HCT116 (cell line): Measurements from ENCODE around the gene MLKL. TPM values are rescaled to one million over a fixed set of nuclear protein-coding genes. Genes with fewer than 3 reads are reported as not detected.

Experiments
- ATAC-seq: fragments of 200-7000 bp; cut with Tn5 transposase; 2 replicates; pipeline ENCODE4 v1.9.1; 2020; ENCODE audit warnings: mild to moderate bottlenecking, moderate library complexity
- BruUV-seq: library from RNA; stranded (reverse); fragments of 400-500 nt; replicated peaks from 2 replicates; lab custom pipeline; 2021; lab: Mats Ljungman, UMichigan
- CTCF ChIA-PET: fragments of 300-600 bp; sonication (Branson Sonifier 250); formaldehyde crosslinking; loops from one replicate; lab custom pipeline; 2021; ENCODE audit warnings: antibody characterized with exemption; lab: Charles Lee
- POLR2A ChIA-PET: fragments of 300-600, 350-600 bp; sonication (Branson Sonifier 250); formaldehyde crosslinking; loops from one replicate; lab custom pipeline; 2021; ENCODE audit warnings: antibody characterized with exemption; lab: Charles Lee
- RAD21 ChIA-PET, 2 experiments: fragments of 300-600 bp; sonication (Branson Sonifier 250); formaldehyde crosslinking; loops; one replicate each; lab custom pipeline; 2023; ENCODE audit warnings: low total read pairs in 2 of 2; ENCODE audit not compliant: uncharacterized antibody in 2 of 2, unreplicated experiment in 2 of 2, low non-redundant PET in 1 of 2; lab: Charles Lee
- DNase-seq: peaks from one replicate; pipeline ENCODE4 v3.0.0-alpha.2; 2010; ENCODE audit warnings: low read depth, low spot score
- H2AFZ ChIP-seq: fragments of 200-600 bp; shearing (Covaris generic), sonication (generic); 2 replicates; pipeline ENCODE4 v1.6.1; 2017; ENCODE audit warnings: low read depth, mixed run types, mixed read lengths, antibody characterized with exemption, low read length; ENCODE audit not compliant: poor library complexity, severe bottlenecking
- H3K27ac ChIP-seq: 2 replicates; pipeline ENCODE4 v1.5.1; 2012; ENCODE audit warnings: low read depth, low read length
- H3K27me3 ChIP-seq: fragments of 200-600 bp; sonication (generic); 2 replicates; pipeline ENCODE4 v1.6.1; 2016; ENCODE audit warnings: mixed run types, low read length, mixed read lengths; ENCODE audit not compliant: insufficient read depth
- H3K36me3 ChIP-seq, 2 experiments: fragments of 200-500 bp in 1 of 2; fragments of 200-600 bp in 1 of 2; sonication (Bioruptor generic) in 1 of 2; sonication (generic) in 1 of 2; 2 replicates each; pipeline versions ENCODE4 v1.5.1 to v1.6.1; 2014 to 2016; ENCODE audit warnings: low read length in 2 of 2, inconsistent platforms in 1 of 2, mixed read lengths in 1 of 2, mixed run types in 1 of 2; ENCODE audit not compliant: insufficient read depth in 2 of 2, control insufficient read depth in 1 of 2
- H3K4me1 ChIP-seq, 2 experiments: fragments of 200-600 bp in 1 of 2; sonication (generic) in 1 of 2; 2 replicates each; pipeline versions ENCODE4 v1.5.1 to v1.6.1; 2012 to 2017; ENCODE audit warnings: low read length in 2 of 2, inconsistent platforms in 1 of 2, mild to moderate bottlenecking in 1 of 2, mixed read lengths in 1 of 2, mixed run types in 1 of 2, moderate library complexity in 1 of 2; ENCODE audit not compliant: insufficient read depth in 2 of 2, control insufficient read depth in 1 of 2
- H3K4me2 ChIP-seq: fragments of 200-600 bp; sonication (generic); 2 replicates; pipeline ENCODE4 v1.6.1; 2017; ENCODE audit warnings: mixed run types, low read length, mixed read lengths
- H3K4me3 ChIP-seq, 2 experiments: fragments of 200-600 bp in 1 of 2; sonication (generic) in 1 of 2; replicated peaks in 1 of 2; 2 replicates each; pipeline ENCODE4 v1.5.1; 2011 to 2016; ENCODE audit warnings: low read length in 2 of 2, control low read depth in 1 of 2, low read depth in 1 of 2, mild to moderate bottlenecking in 1 of 2, mixed read lengths in 1 of 2, mixed run types in 1 of 2
- H3K79me2 ChIP-seq: fragments of 200-600 bp; sonication (generic); 2 replicates; pipeline ENCODE4 v1.6.1; 2017; ENCODE audit warnings: mild to moderate bottlenecking, mixed run types, low read length, moderate library complexity, mixed read lengths; ENCODE audit not compliant: insufficient read depth
- H3K9ac ChIP-seq: fragments of 200-600 bp; sonication (generic); 2 replicates; pipeline ENCODE4 v1.6.1; 2016; ENCODE audit warnings: low read length, mixed read lengths
- H3K9me2 ChIP-seq: fragments of 200-600 bp; sonication (generic), shearing (Covaris generic); 2 replicates; pipeline ENCODE4 v1.6.1; 2017; ENCODE audit warnings: mixed run types, mild to moderate bottlenecking, moderate library complexity; ENCODE audit not compliant: insufficient read depth
- H3K9me3 ChIP-seq, 2 experiments: fragments of 200-500 bp in 1 of 2; fragments of 200-600 bp in 1 of 2; sonication (Bioruptor generic) in 1 of 2; sonication (generic) in 1 of 2; 2 replicates each; pipeline ENCODE4 v1.6.1; 2014 to 2017; ENCODE audit warnings: low read length in 2 of 2, mixed read lengths in 2 of 2, inconsistent platforms in 1 of 2, low read depth in 1 of 2, mild to moderate bottlenecking in 1 of 2, mixed run types in 1 of 2, moderate library complexity in 1 of 2; ENCODE audit not compliant: control insufficient read depth in 1 of 2, insufficient read depth in 1 of 2
- H4K20me1 ChIP-seq: fragments of 200-600 bp; sonication (generic), shearing (Covaris generic); 2 replicates; pipeline ENCODE4 v1.6.1; 2017; ENCODE audit warnings: mixed run types, mild to moderate bottlenecking, moderate library complexity; ENCODE audit not compliant: insufficient read depth
- ATF3 ChIP-seq: IDR thresholded peaks from 2 replicates; pipeline ENCODE4 v1.6.1; 2012
- CBX3 ChIP-seq: IDR thresholded peaks from 2 replicates; pipeline ENCODE4 v1.6.1; 2012; ENCODE audit warnings: low read depth
- CEBPB ChIP-seq: IDR thresholded peaks from 2 replicates; pipeline ENCODE4 v1.6.1; 2012; ENCODE audit warnings: low read depth
- CTCF ChIP-seq, 3 experiments: fragments of 200-600 bp in 1 of 3; sonication (generic) in 1 of 3; IDR thresholded peaks in 2 of 3; conservative IDR thresholded peaks in 1 of 3; 2 replicates each; pipeline ENCODE4 v1.5.1; 2012 to 2017; ENCODE audit warnings: low read depth in 2 of 3, low read length in 2 of 3, antibody characterized with exemption in 1 of 3, borderline replicate concordance in 1 of 3, control low read depth in 1 of 3, mild to moderate bottlenecking in 1 of 3, mixed read lengths in 1 of 3, mixed run types in 1 of 3, moderate library complexity in 1 of 3; ENCODE audit not compliant: insufficient read depth in 1 of 3
- EGR1 ChIP-seq: IDR thresholded peaks from 2 replicates; pipeline ENCODE4 v1.6.1; 2012; ENCODE audit warnings: low read depth
- EZH2 ChIP-seq: fragments of 200-600 bp; sonication (generic); IDR thresholded peaks from 2 replicates; pipeline ENCODE4 v1.6.1; 2017; ENCODE audit warnings: antibody characterized with exemption, mixed run types
- FOSL1 ChIP-seq: IDR thresholded peaks from 2 replicates; pipeline ENCODE4 v1.6.1; 2012; ENCODE audit warnings: low read depth
- JUND ChIP-seq: IDR thresholded peaks from 2 replicates; pipeline ENCODE4 v1.6.1; 2012
- POLR2A ChIP-seq: IDR thresholded peaks from 2 replicates; pipeline ENCODE4 v1.7.0; 2011; ENCODE audit warnings: borderline replicate concordance; ENCODE audit not compliant: insufficient read depth, insufficient read length; ENCODE audit errors: extremely low read depth
- POLR2AphosphoS5 ChIP-seq: IDR thresholded peaks from 2 replicates; pipeline ENCODE4 v1.6.1; 2011; ENCODE audit warnings: mild to moderate bottlenecking, low read depth, low read length, moderate library complexity
- RAD21 ChIP-seq: IDR thresholded peaks from 2 replicates; pipeline ENCODE4 v1.6.1; 2012; ENCODE audit warnings: low read depth, mild to moderate bottlenecking
- SIN3A ChIP-seq: IDR thresholded peaks from 2 replicates; pipeline ENCODE4 v1.6.1; 2012; ENCODE audit warnings: low read depth
- SRF ChIP-seq: IDR thresholded peaks from 2 replicates; pipeline ENCODE4 v1.6.1; 2012; ENCODE audit warnings: low read depth
- TCF7L2 ChIP-seq: IDR thresholded peaks from 2 replicates; pipeline ENCODE4 v1.7.0; 2011; ENCODE audit warnings: borderline replicate concordance, inconsistent platforms; ENCODE audit not compliant: insufficient read depth, insufficient read length; ENCODE audit errors: extremely low read depth
- YY1 ChIP-seq: IDR thresholded peaks from 2 replicates; pipeline ENCODE4 v1.6.1; 2011; ENCODE audit warnings: low read length, low read depth, moderate library complexity, mild to moderate bottlenecking; ENCODE audit not compliant: insufficient replicate concordance; ENCODE audit errors: extremely low read depth
- ZBTB33 ChIP-seq: IDR thresholded peaks from 2 replicates; pipeline ENCODE4 v1.6.1; 2011; ENCODE audit warnings: mild to moderate bottlenecking, low read length, moderate library complexity; ENCODE audit not compliant: insufficient replicate concordance; ENCODE audit errors: extremely low read depth
- ZNF274 ChIP-seq: fragments of 200-500 bp; sonication (Bioruptor generic); IDR thresholded peaks from 2 replicates; pipeline ENCODE4 v1.6.1; 2014; ENCODE audit warnings: mild to moderate bottlenecking, low read depth, low read length, inconsistent platforms
- intact Hi-C: fragments of 100-400 bp; cut with micrococcal nuclease; formaldehyde crosslinking; loops from 2 replicates; pipeline ENCODE4 v1.10.0; 2022
- total RNA-seq: library from RNA; stranded (reverse); gene quantifications from one replicate; pipeline ENCODE4 v1.2.1, GENCODE V29; 2021; ENCODE audit not compliant: unreplicated experiment
- TF ChIP-seq, protein P1 (sequence below): IDR thresholded peaks from 2 replicates; pipeline ENCODE4 v1.6.1; 2012; ENCODE audit warnings: low read depth

MLKL gene
- total RNA-seq, 1 experiment from 2014 or later, result 8.3 TPM

GRCh38 chr16:74641969-74642368, 58.7 kb downstream of the MLKL start (continued):
- TF ChIP-seq ZBTB33 (no peak), SRF (no peak)
- TF ChIP-seq, protein P1, sequence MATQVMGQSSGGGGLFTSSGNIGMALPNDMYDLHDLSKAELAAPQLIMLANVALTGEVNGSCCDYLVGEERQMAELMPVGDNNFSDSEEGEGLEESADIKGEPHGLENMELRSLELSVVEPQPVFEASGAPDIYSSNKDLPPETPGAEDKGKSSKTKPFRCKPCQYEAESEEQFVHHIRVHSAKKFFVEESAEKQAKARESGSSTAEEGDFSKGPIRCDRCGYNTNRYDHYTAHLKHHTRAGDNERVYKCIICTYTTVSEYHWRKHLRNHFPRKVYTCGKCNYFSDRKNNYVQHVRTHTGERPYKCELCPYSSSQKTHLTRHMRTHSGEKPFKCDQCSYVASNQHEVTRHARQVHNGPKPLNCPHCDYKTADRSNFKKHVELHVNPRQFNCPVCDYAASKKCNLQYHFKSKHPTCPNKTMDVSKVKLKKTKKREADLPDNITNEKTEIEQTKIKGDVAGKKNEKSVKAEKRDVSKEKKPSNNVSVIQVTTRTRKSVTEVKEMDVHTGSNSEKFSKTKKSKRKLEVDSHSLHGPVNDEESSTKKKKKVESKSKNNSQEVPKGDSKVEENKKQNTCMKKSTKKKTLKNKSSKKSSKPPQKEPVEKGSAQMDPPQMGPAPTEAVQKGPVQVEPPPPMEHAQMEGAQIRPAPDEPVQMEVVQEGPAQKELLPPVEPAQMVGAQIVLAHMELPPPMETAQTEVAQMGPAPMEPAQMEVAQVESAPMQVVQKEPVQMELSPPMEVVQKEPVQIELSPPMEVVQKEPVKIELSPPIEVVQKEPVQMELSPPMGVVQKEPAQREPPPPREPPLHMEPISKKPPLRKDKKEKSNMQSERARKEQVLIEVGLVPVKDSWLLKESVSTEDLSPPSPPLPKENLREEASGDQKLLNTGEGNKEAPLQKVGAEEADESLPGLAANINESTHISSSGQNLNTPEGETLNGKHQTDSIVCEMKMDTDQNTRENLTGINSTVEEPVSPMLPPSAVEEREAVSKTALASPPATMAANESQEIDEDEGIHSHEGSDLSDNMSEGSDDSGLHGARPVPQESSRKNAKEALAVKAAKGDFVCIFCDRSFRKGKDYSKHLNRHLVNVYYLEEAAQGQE, result no peak

GRCh38 chr16:74637742-74638453, 62.8 kb downstream of the MLKL start:
- Histone ChIP-seq H4K20me1 (peaks cover 3% of the 10 kb centered on the region), H3K79me2 (peaks cover 63% of the 10 kb centered on the region), H3K4me2 (no peak overlapping the region), H3K9me3 (no peaks in the 10 kb centered on the region), H3K4me1 (no peaks in the 10 kb centered on the region), H3K9me2 (no peaks in the 10 kb centered on the region), H3K9ac (no peak overlapping the region), H2AFZ (no peak overlapping the region), H3K4me3 (no peak overlapping the region), H3K27me3 (no peaks in the 10 kb centered on the region), H3K36me3 (peaks cover 47 to 49% of the 10 kb centered on the region in 2 experiments), H3K27ac (no peak overlapping the region)
- DNase-seq, result no peak
- ChIA-PET POLR2A (no interaction called here), RAD21 (no interaction called here), CTCF (no interaction called here)
- intact Hi-C loops, result no loop called here
- no TSS peak for BruUV-seq
- no peak for ATAC-seq
- TF ChIP-seq CEBPB (no peak), POLR2A (no peak), TCF7L2 (no peak), YY1 (no peak), SIN3A (no peak), RAD21 (no peak), EZH2 (no peak), POLR2AphosphoS5 (no peak), JUND (no peak), ZNF274 (no peak), CBX3 (no peak), EGR1 (no peak), FOSL1 (no peak), CTCF (IDR thresholded peaks at IDR 0.05 in 2 of 3, conservative IDR thresholded peaks at IDR 0.05 in 1 of 3; ENCODE audit: borderline replicate concordance in 1 of 3, insufficient read depth in 1 of 3, low read depth in 2 of 3, low read length in 2 of 3) (no peak), SRF (no peak), ATF3 (no peak)
